NOMO-1 (cell line): Measurements from ENCODE around the gene PPIC.
"Not testable (repeated sequence)": the region's sequence is repeated elsewhere in the genome, so short reads cannot be mapped to it uniquely, and the experiment has no call there.

ENCODE experiments used
- DNase-seq, 2 experiments: peaks; one replicate each; lab custom pipeline; 2025; ENCODE audit not compliant: unreplicated experiment in 2 of 2; lab: John Stamatoyannopoulos, UW

PPIC gene

DNA sequence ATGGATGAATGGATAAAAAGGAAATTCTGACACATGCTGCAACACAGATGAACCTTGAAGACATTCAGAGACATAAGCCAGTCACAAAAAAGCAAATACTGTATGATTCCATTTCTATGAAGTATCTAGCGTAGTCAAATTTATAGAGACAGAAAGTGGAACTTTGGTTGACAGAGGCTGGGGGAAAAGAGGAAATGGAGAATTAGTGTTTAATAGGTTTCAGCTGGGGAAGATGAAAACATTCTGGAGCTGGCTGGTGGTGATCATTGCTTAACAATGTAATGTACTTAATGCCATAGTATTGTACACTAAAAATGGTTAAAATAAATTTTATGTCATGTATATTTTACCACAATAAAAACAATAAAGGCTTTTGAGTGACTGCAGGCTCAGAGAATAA lies 24.2 kb downstream of the PPIC start:
- peak; percentile 30 to 80 for DNase-seq

DNA sequence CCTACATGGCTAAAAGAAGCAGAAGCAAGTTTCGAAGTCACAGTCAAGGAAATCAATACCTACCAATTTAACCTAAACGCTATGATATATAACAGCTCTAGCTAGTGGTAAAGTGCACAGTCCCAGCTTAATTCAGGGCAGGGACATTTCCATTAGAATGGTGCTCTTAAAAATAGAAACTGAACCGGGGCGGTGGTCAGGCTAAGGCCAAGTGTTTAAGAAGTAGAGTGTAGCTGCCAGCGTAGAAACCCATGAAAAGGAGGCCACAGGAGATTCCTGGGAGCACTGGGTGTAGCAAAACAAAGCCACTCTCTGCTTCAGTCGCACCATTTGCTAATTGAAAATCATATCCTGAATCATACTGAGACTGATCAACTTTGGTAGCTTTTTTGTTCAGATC lies 28.8 kb downstream of the PPIC start:
- no peak for DNase-seq

- no peak for DNase-seq
These were observed 29.3 kb downstream of the PPIC start for GRCh38 chr5:123007182-123007581.

DNA sequence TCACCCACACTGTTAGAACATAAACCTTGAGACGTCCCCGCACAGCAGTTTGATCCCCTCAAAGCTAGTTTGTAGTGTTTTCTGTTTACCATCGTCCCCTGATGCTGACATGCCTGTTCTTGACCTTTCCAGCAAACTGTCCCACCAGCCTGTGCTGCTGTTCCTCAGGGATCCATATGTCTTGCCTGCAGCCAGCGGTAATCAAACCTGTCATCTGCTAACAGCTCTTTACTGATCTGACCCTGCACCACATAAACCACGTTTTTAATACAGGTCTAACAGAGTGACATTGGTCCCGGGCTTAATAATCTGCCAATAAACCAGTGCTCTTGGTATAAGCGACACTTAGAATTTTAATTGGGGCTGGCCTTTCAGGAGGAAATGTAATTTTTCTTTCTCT lies 34.7 kb downstream of the PPIC start:
- DNase-seq, result no peak

DNA sequence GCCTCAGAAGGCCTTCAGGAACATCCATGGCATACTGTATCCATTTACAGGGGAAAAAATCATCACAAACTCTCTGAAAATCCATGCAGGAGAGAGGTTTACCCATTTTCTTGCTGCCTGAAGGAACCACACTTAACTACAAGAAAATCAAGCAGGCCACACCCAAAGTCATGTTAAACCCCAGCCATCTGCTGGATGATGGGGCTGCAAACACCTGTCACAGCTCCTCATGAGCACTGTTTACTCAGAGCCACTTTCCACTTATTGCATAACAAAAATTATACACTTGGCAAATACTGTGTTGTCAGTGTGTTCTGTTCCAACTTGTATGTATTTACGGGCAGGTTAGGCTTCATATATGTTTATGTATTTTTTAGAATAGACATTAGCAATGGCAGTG lies 35.8 kb downstream of the PPIC start:
- no peak for DNase-seq

- peak; percentile 45 to 57 for DNase-seq
These were observed 36.5 kb downstream of the PPIC start for GRCh38 chr5:122999947-123000563.

GRCh38 chr5:122997294-122997693 lies 39.2 kb downstream of the PPIC start:
- DNase-seq, result no peak

DNA sequence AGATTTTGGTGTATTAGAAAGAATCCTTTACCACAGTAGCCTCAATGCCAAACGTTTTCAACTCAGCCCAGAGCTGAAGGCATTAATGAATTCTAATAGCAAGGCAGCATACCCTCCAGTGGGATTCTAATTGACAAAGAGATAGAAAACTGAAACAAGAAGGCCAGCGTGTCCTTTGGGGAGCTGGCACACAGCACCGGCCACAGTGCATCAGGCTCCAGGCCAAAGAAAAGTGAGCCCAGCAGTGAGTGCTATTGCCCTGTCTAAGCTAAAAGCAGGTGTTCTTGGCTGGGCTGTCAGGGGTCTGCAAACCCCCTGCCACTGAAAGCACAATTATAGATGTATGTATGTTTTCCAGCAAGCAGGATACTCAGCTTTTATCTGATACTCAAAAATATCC lies 40.4 kb downstream of the PPIC start:
- no peak for DNase-seq

GRCh38 chr5:122985954-122986721 lies 50.4 kb downstream of the PPIC start:
- DNase-seq, result peak; percentile 35 to 76

- DNase-seq, result no peak
These were observed 51.4 kb downstream of the PPIC start for GRCh38 chr5:122985006-122985700.

- DNase-seq, result no peak
These were observed 52.1 kb downstream of the PPIC start for GRCh38 chr5:122984425-122984824.

- DNase-seq, result no peak
These were observed 54.1 kb downstream of the PPIC start for GRCh38 chr5:122982376-122982775.

- no peak for DNase-seq
These were observed 54.7 kb downstream of the PPIC start for GRCh38 chr5:122981846-122982245.

- DNase-seq, result no peak
These were observed 57.8 kb downstream of the PPIC start for GRCh38 chr5:122978644-122979297.

GRCh38 chr5:122978068-122978467 lies 58.5 kb downstream of the PPIC start:
- no peak for DNase-seq

GRCh38 chr5:122977319-122977718 lies 59.2 kb downstream of the PPIC start:
- DNase-seq, result no peak

DNA sequence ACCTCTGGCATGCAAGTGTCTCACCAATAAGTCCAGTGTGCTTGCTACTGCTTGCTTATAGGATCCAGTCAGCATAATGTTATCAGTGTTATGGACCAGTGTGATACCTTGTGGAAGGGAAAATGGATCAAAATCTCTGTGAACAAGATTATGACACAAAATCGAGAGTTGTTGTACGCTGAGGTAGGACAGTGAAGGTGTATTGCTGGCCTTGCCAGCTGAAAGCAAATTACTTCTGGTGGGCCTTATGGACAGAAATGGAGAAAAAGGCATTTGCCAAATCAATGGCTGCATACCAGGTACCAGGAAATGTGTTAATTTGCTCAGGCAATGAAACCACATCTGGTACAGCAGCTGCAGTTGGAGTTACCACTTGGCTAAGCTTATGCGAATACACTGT lies 62.3 kb downstream of the PPIC start:
- not testable (repeated sequence) for DNase-seq

DNA sequence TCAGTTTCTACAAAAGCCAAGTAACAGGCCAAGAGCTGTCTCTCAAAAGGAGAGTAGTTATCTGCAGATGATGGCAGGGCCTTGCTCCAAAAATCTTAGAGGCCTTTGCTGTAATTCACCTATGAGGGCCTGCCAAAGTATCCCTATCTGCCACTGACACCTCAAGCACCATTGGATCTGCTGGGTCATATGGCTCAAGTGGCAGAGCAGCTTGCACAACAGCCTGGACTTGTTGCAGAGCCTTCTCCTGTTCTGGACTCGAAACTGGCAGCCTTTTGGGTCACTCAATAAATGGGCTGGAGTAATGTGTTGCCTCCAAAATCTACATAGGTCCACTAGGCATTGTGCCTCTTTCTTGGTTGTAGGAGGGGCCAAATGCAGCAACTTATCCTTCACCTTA lies 62.8 kb downstream of the PPIC start:
- DNase-seq, result not testable (repeated sequence)
